PC-9 (cell line): ENCODE measurements around the gene RAPSN.

Source experiments
- EZH2 ChIP-seq: fragments of 200-600 bp; sonication (generic); IDR thresholded peaks from 2 replicates; pipeline ENCODE4 v1.8.0; 2017; ENCODE audit warnings: antibody characterized with exemption, low read depth
- TF ChIP-seq, protein P1 (sequence below): fragments of 200-600 bp; sonication (generic); conservative IDR thresholded peaks from 2 replicates; pipeline ENCODE4 v1.6.1; 2017; ENCODE audit warnings: mixed run types, antibody characterized with exemption, mild to moderate bottlenecking, moderate library complexity

- TF ChIP-seq, protein P1, sequence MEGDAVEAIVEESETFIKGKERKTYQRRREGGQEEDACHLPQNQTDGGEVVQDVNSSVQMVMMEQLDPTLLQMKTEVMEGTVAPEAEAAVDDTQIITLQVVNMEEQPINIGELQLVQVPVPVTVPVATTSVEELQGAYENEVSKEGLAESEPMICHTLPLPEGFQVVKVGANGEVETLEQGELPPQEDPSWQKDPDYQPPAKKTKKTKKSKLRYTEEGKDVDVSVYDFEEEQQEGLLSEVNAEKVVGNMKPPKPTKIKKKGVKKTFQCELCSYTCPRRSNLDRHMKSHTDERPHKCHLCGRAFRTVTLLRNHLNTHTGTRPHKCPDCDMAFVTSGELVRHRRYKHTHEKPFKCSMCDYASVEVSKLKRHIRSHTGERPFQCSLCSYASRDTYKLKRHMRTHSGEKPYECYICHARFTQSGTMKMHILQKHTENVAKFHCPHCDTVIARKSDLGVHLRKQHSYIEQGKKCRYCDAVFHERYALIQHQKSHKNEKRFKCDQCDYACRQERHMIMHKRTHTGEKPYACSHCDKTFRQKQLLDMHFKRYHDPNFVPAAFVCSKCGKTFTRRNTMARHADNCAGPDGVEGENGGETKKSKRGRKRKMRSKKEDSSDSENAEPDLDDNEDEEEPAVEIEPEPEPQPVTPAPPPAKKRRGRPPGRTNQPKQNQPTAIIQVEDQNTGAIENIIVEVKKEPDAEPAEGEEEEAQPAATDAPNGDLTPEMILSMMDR = no peak
- TF ChIP-seq EZH2 = no peak
These were observed 17.8 kb upstream of the RAPSN start for GRCh38 chr11:47466701-47467250.
